Activated CD8-positive, alpha-beta memory T cell treated with anti-CD3 and anti-CD28 coated beads for 36 hours (primary cell): ENCODE measurements around the gene PRRX2. TPM values are rescaled to one million over a fixed set of nuclear protein-coding genes. Genes with fewer than 3 reads are reported as not detected.

Experiments used
- CTCF ChIA-PET: fragments of 350-600 bp; sonication (Branson Sonifier 250); formaldehyde crosslinking; loops from one replicate; lab custom pipeline; 2021; ENCODE audit warnings: antibody characterized with exemption; lab: Charles Lee
- POLR2A ChIA-PET: fragments of 350-600 bp; sonication (Branson Sonifier 250); formaldehyde crosslinking; loops from one replicate; lab custom pipeline; 2021; ENCODE audit warnings: antibody characterized with exemption; lab: Charles Lee
- total RNA-seq, 2 experiments: library from RNA; stranded (reverse); gene quantifications; one replicate each; pipeline ENCODE4 v1.2.3, GENCODE V29; 2021

The PRRX2 gene
- total RNA-seq, 2 experiments from 2014 or later: 0.63 to 0.99 TPM

DNA sequence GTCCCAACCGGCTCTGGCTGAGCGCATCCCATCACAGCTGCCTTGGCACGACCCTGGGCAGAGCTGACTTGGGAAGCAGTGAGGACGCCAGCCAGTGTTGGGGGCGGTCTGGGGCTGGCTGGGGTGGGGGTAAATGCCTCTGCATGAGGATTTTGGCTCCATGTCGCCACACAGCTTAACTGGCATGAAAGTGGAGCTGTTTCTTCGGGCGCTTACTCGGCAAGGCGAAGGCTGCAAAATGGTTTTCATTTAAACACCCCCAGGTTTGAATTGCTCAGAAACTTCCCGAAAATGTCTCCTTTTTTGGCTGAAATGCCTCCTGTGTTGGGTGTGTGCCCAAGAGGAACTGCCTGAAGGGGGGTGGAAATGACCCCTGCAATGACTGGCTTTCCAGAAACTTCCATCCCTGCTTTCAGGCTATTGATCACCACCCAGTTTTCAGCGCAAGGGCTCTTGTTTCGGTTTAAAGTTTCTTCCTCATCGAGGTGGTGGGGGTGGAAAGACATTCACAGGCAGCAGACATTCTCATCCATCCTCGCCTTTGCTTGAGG is 49.1 kb downstream of the PRRX2 start:
- CTCF ChIA-PET: interaction anchor here (0.6 to 1.9 kb wide), 2 partner anchors 13 to 1344 kb away, joined by 4 to 5 read pairs; no protein-coding TSS in a partner anchor
- POLR2A ChIA-PET: no interaction called here

DNA sequence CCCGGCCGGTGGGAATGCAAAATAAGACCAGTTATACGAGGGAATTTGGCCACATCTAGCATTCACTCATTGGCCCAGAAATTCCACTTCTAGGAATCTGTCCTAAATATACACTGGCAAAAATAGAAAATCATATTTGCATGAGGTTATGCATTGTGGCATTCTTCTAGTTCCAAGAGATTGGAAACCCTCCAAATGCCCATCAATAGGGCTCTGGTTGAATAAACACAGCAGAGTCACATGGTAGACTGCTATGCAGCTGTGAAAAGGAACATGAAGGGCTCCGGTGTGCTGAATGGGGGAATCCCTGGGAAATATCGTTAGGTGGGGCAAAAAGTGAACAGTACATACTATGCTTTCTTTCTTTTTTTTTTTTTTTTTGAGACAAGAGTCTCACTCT is 50.6 kb downstream of the PRRX2 start:
- POLR2A ChIA-PET: no interaction called here
- CTCF ChIA-PET: no interaction called here

DNA sequence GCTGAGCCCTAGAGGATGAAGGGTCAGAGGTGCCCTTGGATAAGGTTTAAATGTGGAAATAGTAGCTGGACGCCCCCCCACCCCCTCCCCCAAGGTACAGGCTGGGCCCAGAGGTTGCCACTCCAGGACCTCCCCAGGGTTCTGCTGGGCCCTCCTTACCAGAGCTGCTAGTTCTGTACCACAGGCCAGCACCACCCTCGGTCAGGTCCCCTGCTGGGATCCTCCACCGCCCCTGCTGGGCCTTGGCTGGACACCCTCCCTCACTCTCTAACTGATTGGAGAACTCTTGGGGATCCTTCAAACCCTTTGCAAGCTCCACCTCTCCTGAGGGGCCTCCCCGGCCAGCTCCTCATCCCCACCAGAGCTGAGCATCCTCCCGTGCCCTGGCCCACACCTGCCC is 52.5 kb downstream of the PRRX2 start:
- ChIA-PET POLR2A (no interaction called here), CTCF (interaction anchor here (1.7 kb wide), 1 partner anchor 9 kb away, joined by 6 read pairs; no protein-coding TSS in a partner anchor)

DNA sequence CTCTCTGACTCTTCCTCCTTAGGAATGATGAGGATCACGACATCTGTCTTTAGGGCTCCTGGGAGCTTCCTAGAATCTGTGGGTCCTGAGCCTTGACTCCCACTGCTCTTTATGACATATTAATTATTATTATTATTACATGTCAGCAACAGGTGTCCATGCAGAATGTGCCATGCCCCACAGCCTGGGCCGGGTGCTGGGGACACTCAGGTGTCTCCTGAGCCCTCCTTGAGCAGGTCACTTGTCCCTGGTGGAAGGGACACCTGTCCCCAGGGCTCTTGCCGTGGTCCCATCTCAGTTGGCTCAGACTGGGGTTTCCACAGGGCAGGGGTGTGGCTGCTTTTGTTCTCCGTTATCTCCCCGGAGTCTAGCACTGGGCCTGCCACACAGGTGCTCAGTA is 53.2 kb downstream of the PRRX2 start:
- POLR2A ChIA-PET: no interaction called here
- CTCF ChIA-PET: interaction anchor here (1.7 kb wide), 1 partner anchor 8 kb away, joined by 6 read pairs; no protein-coding TSS in a partner anchor

DNA sequence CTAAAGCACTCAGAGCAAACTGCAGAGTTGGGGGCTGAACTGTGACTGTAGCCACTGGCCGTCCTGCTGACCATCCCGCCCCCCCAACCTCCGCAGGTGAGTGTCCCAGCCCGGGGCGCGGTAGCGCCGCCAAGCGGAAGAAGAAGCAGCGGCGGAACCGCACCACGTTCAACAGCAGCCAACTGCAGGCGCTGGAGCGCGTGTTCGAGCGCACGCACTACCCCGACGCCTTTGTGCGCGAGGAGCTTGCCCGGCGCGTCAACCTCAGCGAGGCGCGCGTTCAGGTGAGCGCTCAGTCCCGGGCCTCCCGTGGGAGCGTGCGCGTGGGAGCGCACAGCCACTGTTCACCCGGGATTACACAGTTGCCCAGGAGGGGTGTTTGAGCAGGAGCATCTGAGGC is 53.7 kb downstream of the PRRX2 start:
- ChIA-PET POLR2A (no interaction called here), CTCF (interaction anchor here (0.6 to 1.7 kb wide), 2 partner anchors 8 to 67 kb away, joined by 4 to 6 read pairs; no protein-coding TSS in a partner anchor)

- CTCF ChIA-PET: no interaction called here
- POLR2A ChIA-PET: no interaction called here
These were observed 54.9 kb downstream of the PRRX2 start for GRCh38 chr9:129720181-129720864.

DNA sequence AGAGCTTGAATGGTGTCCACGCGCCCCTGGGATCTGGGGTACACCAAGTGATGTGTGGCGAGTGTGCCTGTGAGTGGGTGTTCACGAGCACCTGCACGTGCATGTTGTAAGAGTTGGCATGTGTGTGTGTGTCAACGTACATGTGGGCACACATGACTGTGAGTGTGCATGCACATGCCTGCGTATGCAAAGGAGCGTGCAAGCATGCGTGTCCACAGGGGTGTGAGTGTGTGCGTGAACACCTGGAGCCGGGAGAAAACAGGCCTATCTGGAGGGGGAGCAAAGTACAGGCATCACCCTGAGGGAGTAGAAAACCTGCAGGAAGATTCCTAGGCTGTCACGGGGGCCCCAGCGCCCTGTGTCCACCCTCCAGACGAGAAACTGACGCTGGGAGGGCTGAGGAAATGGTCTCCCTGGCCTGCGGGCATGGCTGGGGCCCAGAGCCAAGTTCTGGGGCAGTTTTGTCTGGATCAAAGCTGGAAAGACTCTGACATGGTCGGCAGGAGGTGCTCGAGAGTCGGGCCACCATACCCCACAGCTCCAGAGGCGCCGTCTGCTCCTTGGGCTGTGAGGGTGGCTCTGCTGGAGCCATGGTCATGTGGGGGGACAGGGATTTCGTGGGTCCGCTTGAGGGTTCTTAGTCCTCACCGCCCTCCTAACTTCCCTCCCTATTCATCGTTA is 55.6 kb downstream of the PRRX2 start:
- ChIA-PET CTCF (no interaction called here), POLR2A (no interaction called here)

DNA sequence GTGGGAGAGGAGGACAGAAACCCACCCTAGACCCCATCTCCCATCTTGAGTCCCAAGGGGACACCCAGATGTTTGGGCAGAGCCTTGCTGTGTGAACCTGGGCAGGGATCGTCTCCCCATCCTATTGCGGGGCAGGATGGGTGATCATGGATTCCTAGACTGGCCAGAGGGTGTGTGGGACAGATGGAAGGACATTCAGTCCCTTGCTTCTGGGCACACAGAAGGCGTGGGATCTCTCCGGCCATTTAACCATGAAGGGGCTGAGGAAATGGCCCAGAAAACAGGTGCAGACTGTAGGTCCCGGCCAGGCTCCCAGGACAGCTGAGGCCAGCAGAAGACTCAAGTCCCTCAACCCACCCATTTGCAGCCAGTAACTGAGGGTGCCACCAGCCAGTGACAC is 57.5 kb downstream of the PRRX2 start:
- ChIA-PET CTCF (no interaction called here), POLR2A (no interaction called here)

- POLR2A ChIA-PET: no interaction called here
- CTCF ChIA-PET: interaction anchor here (0.7 to 3.7 kb wide), 3 partner anchors 14 to 82 kb away, joined by 3 to 27 read pairs (median 3); no protein-coding TSS in a partner anchor
These were observed 59.2 kb downstream of the PRRX2 start for GRCh38 chr9:129724456-129725190.

- CTCF ChIA-PET: interaction anchor here (0.5 to 3.7 kb wide), 12 partner anchors 8 to 717 kb away, joined by 3 to 27 read pairs (median 6); no protein-coding TSS in a partner anchor
- POLR2A ChIA-PET: no interaction called here
These were observed 60.4 kb downstream of the PRRX2 start for GRCh38 chr9:129725795-129726251.

GRCh38 chr9:129726322-129727160 is 61.1 kb downstream of the PRRX2 start:
- ChIA-PET POLR2A (interaction anchor here (0.7 to 1.1 kb wide), 2 partner anchors 11 to 67 kb away, joined by 4 read pairs; no protein-coding TSS in a partner anchor), CTCF (interaction anchor here (0.5 to 3.7 kb wide), 19 partner anchors 8 to 1657 kb away, joined by 3 to 27 read pairs (median 5); no protein-coding TSS in a partner anchor)

DNA sequence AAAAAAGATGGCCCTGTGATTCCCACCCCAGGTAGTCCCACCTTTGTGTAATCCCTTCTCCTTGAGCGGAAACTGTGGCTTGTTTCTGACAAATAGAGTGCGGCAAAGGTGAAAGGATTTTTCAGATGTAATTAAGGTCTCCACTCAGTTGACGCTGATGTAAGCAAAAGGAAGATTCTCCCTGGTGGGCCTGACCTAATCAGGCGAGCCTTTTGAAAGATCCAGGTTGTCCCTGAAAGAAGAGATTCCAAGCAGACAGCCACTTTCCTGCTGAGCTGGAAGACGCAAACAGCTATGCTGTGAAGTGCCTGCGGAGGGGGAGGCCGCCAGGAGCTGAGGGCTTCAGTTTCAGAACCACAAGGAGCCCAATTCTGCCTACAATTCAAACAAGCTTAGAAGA is 63.3 kb downstream of the PRRX2 start:
- ChIA-PET CTCF (interaction anchor here (0.5 to 1.0 kb wide), 3 partner anchors 9 to 76 kb away, joined by 3 to 7 read pairs (median 3); no protein-coding TSS in a partner anchor), POLR2A (interaction anchor here (0.6 to 0.7 kb wide), 2 partner anchors 41 to 512 kb away, joined by 3 to 8 read pairs; no protein-coding TSS in a partner anchor)

- ChIA-PET CTCF (no interaction called here), POLR2A (no interaction called here)
These were observed 66.1 kb downstream of the PRRX2 start for GRCh38 chr9:129731477-129732085.

DNA sequence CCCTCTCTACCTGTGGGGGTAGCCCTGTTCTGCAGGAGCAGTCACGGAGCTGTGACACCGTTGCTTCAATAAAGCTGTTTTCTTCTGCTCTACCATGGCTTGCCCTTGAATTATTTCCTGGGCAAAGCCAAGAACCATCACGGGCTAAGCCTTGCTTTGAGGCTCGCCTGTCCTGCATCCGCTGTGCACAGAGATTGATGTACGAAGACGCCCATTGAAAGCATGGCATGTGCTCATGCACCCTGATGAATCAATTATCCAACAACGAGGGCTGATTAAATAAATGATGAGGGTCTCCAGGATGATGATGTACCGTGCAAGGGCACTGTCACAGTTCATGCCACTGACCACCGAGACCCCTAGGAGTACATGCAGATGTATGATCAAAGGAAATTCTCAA is 66.7 kb downstream of the PRRX2 start:
- ChIA-PET POLR2A (no interaction called here), CTCF (no interaction called here)

- ChIA-PET CTCF (no interaction called here), POLR2A (no interaction called here)
These were observed 67.6 kb downstream of the PRRX2 start for GRCh38 chr9:129732946-129733631.

DNA sequence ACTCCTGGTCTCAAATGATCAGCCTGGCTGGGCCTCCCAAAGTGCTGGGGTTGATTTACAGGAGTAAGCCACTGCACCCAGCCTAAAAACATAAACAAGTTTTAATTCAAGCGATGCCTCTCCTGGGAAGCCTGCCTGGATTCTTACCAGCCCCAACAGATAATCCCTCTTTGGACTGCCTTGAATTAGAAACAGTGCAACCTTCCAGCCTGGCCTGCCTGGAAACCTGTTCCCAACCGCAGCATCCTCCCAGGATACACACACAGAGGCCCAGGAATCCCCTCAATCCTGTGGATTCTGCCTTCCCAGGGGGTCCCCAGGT is 68.1 kb downstream of the PRRX2 start:
- CTCF ChIA-PET: interaction anchor here (1.4 kb wide), 1 partner anchor 57 kb away, joined by 4 read pairs; no protein-coding TSS in a partner anchor
- POLR2A ChIA-PET: no interaction called here

DNA sequence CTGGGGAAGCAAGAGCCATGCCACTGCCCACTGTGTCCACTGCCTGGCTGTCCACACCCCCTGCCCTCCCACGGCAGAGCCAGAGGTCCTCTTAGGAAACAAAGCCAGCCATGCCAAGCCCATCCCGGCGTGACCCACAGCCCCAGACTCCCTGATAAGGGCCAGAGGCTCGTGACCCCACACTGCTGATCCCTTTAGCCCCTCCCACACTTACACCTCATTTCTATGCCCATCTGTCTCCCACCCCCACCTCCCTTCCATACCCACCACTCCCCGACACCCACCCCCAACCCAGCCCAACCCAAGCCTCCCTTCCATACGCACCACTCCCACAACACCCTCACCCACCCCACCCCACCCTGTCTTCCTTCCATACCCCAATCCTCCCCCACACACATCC is 70.1 kb downstream of the PRRX2 start:
- ChIA-PET CTCF (no interaction called here), POLR2A (no interaction called here)
